Right cardiac atrium (tissue), 5 donors: ENCODE data around the gene NFS1. TPM values are rescaled to one million over a fixed set of nuclear protein-coding genes. Genes with fewer than 3 reads are reported as not detected.
"Not testable (repeated sequence)": the region's sequence is repeated elsewhere in the genome, so short reads cannot be mapped to it uniquely, and the experiment has no call there.

Experiments used
- ATAC-seq, 2 donors: fragments of 200-7000 bp; cut with Tn5 transposase; one replicate each; pipeline versions ENCODE4 v1.8.0 to v1.9.1; 2020; ENCODE audit warnings: moderate library complexity in 2 of 2, mild to moderate bottlenecking in 1 of 2
- DNase-seq, 3 donors: peaks; one replicate each; pipeline ENCODE4 v3.0.0-alpha.2; 2020
- H3K27ac ChIP-seq: one replicate; pipeline ENCODE4 v1.5.1; 2013; ENCODE audit warnings: mild to moderate bottlenecking, low read length, control low read depth, moderate library complexity
- H3K27me3 ChIP-seq: one replicate; pipeline ENCODE4 v1.6.1; 2013; ENCODE audit not compliant: control insufficient read depth, insufficient read depth
- H3K4me1 ChIP-seq: one replicate; pipeline ENCODE4 v1.6.1; 2013; ENCODE audit warnings: low read length; ENCODE audit not compliant: control insufficient read depth, insufficient read depth
- H3K4me3 ChIP-seq: one replicate; pipeline ENCODE4 v1.5.1; 2013; ENCODE audit warnings: low read length, control low read depth
- H3K9me3 ChIP-seq: one replicate; pipeline ENCODE4 v1.6.1; 2013; ENCODE audit warnings: low read length; ENCODE audit not compliant: control insufficient read depth
- WGBS: extraction: QIAGEN DNeasy Blood & Tissue Kit; methylation state at CpG from one replicate; pipeline ENCODE4 v1.1.7; 2013; 5-methylcytosine and 5-hydroxymethylcytosine counted together
- intact Hi-C, 4 donors: fragments of 100-400 bp; cut with DNase I; formaldehyde crosslinking; loops; one replicate each; pipeline versions ENCODE4 v1.11.0 to v1.14.0; 2022 to 2023
- polyA plus RNA-seq: library from polyadenylated mRNA; stranded (reverse); fragments of 200-250 nt; gene quantifications from one replicate; pipeline ENCODE4 v1.2.3, GENCODE V29; 2013
- total RNA-seq, 4 donors: library from RNA; stranded (reverse); fragmentation: NEBNext Ultra II Directional; extraction: Animal tissue kit (Norgen Biotek cat#: 25700); gene quantifications; one replicate each; pipeline ENCODE4 v1.2.1, GENCODE V29; 2021
- donor health status: healthy with polysubstance abuse.
- donor health status: DM: no; HTN: yes; CAD: no.
- donor health status: DM: no; HTN: no; CAD: no.
- donor health status: DM: no; HTN: yes; CAD: no; lungs with severe emphysema.
- donor health status: DM: yes; HTN: yes; CAD: no.

Gene NFS1
- total and polyA plus RNA-seq, 5 donors = 29.2 to 41.7 (median 36.5) TPM

GRCh38 chr20:35716330-35716729 is 17.2 kb upstream of the NFS1 start:
- intact Hi-C loops = no loop called here
- Histone ChIP-seq H3K27ac (no peak overlapping the region), H3K27me3 (no peaks in the 10 kb centered on the region), H3K9me3 (no peaks in the 10 kb centered on the region), H3K4me1 (no peaks in the 10 kb centered on the region), H3K4me3 (no peak overlapping the region)
- no peak for ATAC-seq
- 96% methylated on average over 4 of the region's 4 CpGs for WGBS
- no peak for DNase-seq

- Histone ChIP-seq H3K27ac (no peak overlapping the region), H3K4me3 (no peak overlapping the region), H3K27me3 (no peaks in the 10 kb centered on the region), H3K9me3 (no peaks in the 10 kb centered on the region), H3K4me1 (no peaks in the 10 kb centered on the region)
- no peak for ATAC-seq
- intact Hi-C loops = no loop called here
- no peak for DNase-seq
- WGBS = 90% methylated on average over 2 of the region's 2 CpGs
Observed at GRCh38 chr20:35715652-35716051, 16.5 kb upstream of the NFS1 start.

GRCh38 chr20:35714127-35714526 is 15.0 kb upstream of the NFS1 start:
- Histone ChIP-seq H3K4me1 (no peaks in the 10 kb centered on the region), H3K27me3 (no peaks in the 10 kb centered on the region)
- ATAC-seq = no peak

GRCh38 chr20:35713120-35713519 is 14.0 kb upstream of the NFS1 start:
- H3K27ac ChIP-seq, H3K27me3 ChIP-seq, H3K9me3 ChIP-seq, H3K4me1 ChIP-seq, intact Hi-C loops, H3K4me3 ChIP-seq, DNase-seq, ATAC-seq: not testable (repeated sequence)
- WGBS = 85% methylated on average over 9 of the region's 9 CpGs

More at GRCh38 chr20:35714127-35714526, 15.0 kb upstream of the NFS1 start:
- Histone ChIP-seq H3K9me3 (no peaks in the 10 kb centered on the region), H3K4me3 (no peak overlapping the region), H3K27ac (no peak overlapping the region)
- intact Hi-C loops = no loop called here
- WGBS = 63% methylated on average over 4 of the region's 4 CpGs
- DNase-seq = no peak

GRCh38 chr20:35711588-35712209 is 12.5 kb upstream of the NFS1 start:
- Histone ChIP-seq H3K9me3 (no peaks in the 10 kb centered on the region), H3K27me3 (no peaks in the 10 kb centered on the region), H3K4me3 (no peak overlapping the region), H3K4me1 (no peaks in the 10 kb centered on the region), H3K27ac (no peak overlapping the region)
- ATAC-seq = no peak
- intact Hi-C loops = no loop called here
- 72% methylated on average over 6 of the region's 6 CpGs for WGBS
- DNase-seq = no peak

GRCh38 chr20:35710884-35711587 is 11.9 kb upstream of the NFS1 start:
- H3K27ac ChIP-seq = no peak overlapping the region
- no peaks in the 10 kb centered on the region for H3K9me3 ChIP-seq
- H3K4me3 ChIP-seq = no peak overlapping the region
- no peaks in the 10 kb centered on the region for H3K4me1 ChIP-seq
- intact Hi-C loops = no loop called here
- ATAC-seq = no peak
- no peak for DNase-seq
- 61% methylated on average over 6 of the region's 6 CpGs for WGBS
- H3K27me3 ChIP-seq = no peaks in the 10 kb centered on the region

GRCh38 chr20:35710039-35710438 is 10.9 kb upstream of the NFS1 start:
- no peak for ATAC-seq
- Histone ChIP-seq H3K27ac (no peak overlapping the region), H3K9me3 (no peaks in the 10 kb centered on the region), H3K4me1 (no peaks in the 10 kb centered on the region), H3K27me3 (no peaks in the 10 kb centered on the region), H3K4me3 (no peak overlapping the region)
- intact Hi-C loops = no loop called here
- DNase-seq = no peak

GRCh38 chr20:35709259-35709658 is 10.1 kb upstream of the NFS1 start:
- WGBS = 77% methylated on average over 1 of the region's 1 CpG
- intact Hi-C loops = no loop called here

GRCh38 chr20:35708502-35708901 is 9.3 kb upstream of the NFS1 start:
- DNase-seq = no peak
- no peak overlapping the region for H3K4me3 ChIP-seq
- H3K27ac ChIP-seq = no peak overlapping the region
- no peaks in the 10 kb centered on the region for H3K9me3 ChIP-seq
- H3K27me3 ChIP-seq = no peaks in the 10 kb centered on the region
- WGBS = 40% methylated on average over 1 of the region's 1 CpG
- intact Hi-C loops = no loop called here
- no peaks in the 10 kb centered on the region for H3K4me1 ChIP-seq
- no peak for ATAC-seq

More at GRCh38 chr20:35709259-35709658, 10.1 kb upstream of the NFS1 start:
- H3K9me3 ChIP-seq = no peaks in the 10 kb centered on the region
- no peak for ATAC-seq
- DNase-seq = no peak
- no peaks in the 10 kb centered on the region for H3K4me1 ChIP-seq
- no peak overlapping the region for H3K27ac ChIP-seq
- no peaks in the 10 kb centered on the region for H3K27me3 ChIP-seq
- no peak overlapping the region for H3K4me3 ChIP-seq

- ATAC-seq, DNase-seq, H3K9me3 ChIP-seq, H3K4me3 ChIP-seq, H3K4me1 ChIP-seq, intact Hi-C loops, H3K27me3 ChIP-seq, H3K27ac ChIP-seq: not testable (repeated sequence)
- WGBS = 89% methylated on average over 17 of the region's 17 CpGs
Observed at GRCh38 chr20:35706591-35707529, 7.7 kb upstream of the NFS1 start.

GRCh38 chr20:35705894-35706293 is 6.7 kb upstream of the NFS1 start:
- H3K4me1 ChIP-seq, H3K27ac ChIP-seq, ATAC-seq, H3K4me3 ChIP-seq, H3K27me3 ChIP-seq, DNase-seq, H3K9me3 ChIP-seq, intact Hi-C loops: not testable (repeated sequence)
- whole genome bisulfite sequencing = 81% methylated on average over 11 of the region's 11 CpGs
